HL-60 (cell line): ENCODE data around the gene VSIG1.

Experiments
- SPI1 ChIP-seq: IDR thresholded peaks from 2 replicates; pipeline ENCODE4 v1.6.1; 2012; ENCODE audit warnings: low read depth, mild to moderate bottlenecking, borderline replicate concordance
- TF ChIP-seq, protein P1 (sequence below): IDR thresholded peaks from one replicate; pipeline ENCODE4 v1.5.1; 2011; ENCODE audit warnings: low read length, control low read depth, inconsistent platforms; ENCODE audit not compliant: insufficient read depth

DNA sequence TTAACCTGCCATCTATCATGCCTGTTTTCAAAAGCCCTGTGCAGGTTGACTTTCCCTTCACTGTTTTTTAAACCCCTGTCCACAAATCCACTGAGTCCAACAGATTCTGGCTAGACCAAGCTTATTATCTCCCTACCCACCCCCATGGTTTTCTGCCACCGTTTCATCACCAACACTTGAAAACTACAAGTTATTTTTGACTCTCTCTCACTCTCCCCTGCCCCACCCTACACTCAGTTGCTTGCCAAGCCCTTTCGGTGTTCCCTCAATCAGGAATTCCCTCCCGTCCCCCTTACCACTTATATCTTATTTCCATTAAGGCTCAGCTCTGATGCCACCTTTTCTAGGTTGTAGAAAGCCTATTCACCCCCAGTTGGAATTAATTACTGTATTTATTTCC, 76.4 kb downstream of the VSIG1 start:
- TF ChIP-seq, protein P1, sequence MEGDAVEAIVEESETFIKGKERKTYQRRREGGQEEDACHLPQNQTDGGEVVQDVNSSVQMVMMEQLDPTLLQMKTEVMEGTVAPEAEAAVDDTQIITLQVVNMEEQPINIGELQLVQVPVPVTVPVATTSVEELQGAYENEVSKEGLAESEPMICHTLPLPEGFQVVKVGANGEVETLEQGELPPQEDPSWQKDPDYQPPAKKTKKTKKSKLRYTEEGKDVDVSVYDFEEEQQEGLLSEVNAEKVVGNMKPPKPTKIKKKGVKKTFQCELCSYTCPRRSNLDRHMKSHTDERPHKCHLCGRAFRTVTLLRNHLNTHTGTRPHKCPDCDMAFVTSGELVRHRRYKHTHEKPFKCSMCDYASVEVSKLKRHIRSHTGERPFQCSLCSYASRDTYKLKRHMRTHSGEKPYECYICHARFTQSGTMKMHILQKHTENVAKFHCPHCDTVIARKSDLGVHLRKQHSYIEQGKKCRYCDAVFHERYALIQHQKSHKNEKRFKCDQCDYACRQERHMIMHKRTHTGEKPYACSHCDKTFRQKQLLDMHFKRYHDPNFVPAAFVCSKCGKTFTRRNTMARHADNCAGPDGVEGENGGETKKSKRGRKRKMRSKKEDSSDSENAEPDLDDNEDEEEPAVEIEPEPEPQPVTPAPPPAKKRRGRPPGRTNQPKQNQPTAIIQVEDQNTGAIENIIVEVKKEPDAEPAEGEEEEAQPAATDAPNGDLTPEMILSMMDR, result no peak
- TF ChIP-seq SPI1, result no peak
